A549 (cell line): ENCODE results near the gene ZNF627.

Experiments
- CEBPB ChIP-seq, 2 experiments: fragments of >200 bp in 1 of 2; sonication (Bioruptor Twin) in 1 of 2; formaldehyde crosslinking in 1 of 2; IDR thresholded peaks; 2 replicates each; pipeline ENCODE4 v1.6.1; 2012 to 2016
- CHD2 ChIP-seq: fragments of 150-350 bp; IDR thresholded peaks from 2 replicates; pipeline ENCODE4 v1.6.1; 2014; ENCODE audit warnings: low read length; ENCODE audit not compliant: partially characterized antibody
- CTCF ChIP-seq: fragments of >200 bp; sonication (Bioruptor Twin); formaldehyde crosslinking; IDR thresholded peaks from 3 replicates; pipeline ENCODE4 v1.5.1; 2016
- EP300 ChIP-seq, 2 experiments: fragments of >200 bp; sonication (Bioruptor Twin); formaldehyde crosslinking; IDR thresholded peaks; 2 replicates in 1 of 2; 3 replicates in 1 of 2; pipeline ENCODE4 v1.6.1; 2016 to 2017
- HDAC2 ChIP-seq: fragments of 200-600 bp; sonication (generic); IDR thresholded peaks from 2 replicates; pipeline ENCODE4 v1.6.1; 2016
- MAZ ChIP-seq: fragments of 150-350 bp; IDR thresholded peaks from 2 replicates; pipeline ENCODE4 v1.6.1; 2014; ENCODE audit warnings: antibody characterized with exemption, low read depth, low read length, borderline replicate concordance
- NPAS2 ChIP-seq: fragments of 250-450 bp; sonication (Bioruptor Pico); IDR thresholded peaks from 2 replicates; pipeline ENCODE4 v1.8.0; 2022; ENCODE audit warnings: mild to moderate bottlenecking, moderate library complexity, borderline replicate concordance
- PHF8 ChIP-seq: fragments of 200-600 bp; sonication (generic); IDR thresholded peaks from 2 replicates; pipeline ENCODE4 v1.6.1; 2016; ENCODE audit warnings: low read depth, mild to moderate bottlenecking, antibody characterized with exemption, moderate library complexity, borderline replicate concordance
- POLR2A ChIP-seq: IDR thresholded peaks from 2 replicates; pipeline ENCODE4 v1.6.1; 2012; ENCODE audit warnings: mild to moderate bottlenecking, low read length
- RARB ChIP-seq: fragments of 250-450 bp; sonication (Bioruptor Pico); IDR thresholded peaks from 2 replicates; pipeline ENCODE4 v1.8.0; 2021; ENCODE audit warnings: mild to moderate bottlenecking, moderate library complexity
- REST ChIP-seq: fragments of 200-600 bp; sonication (generic); IDR thresholded peaks from 2 replicates; pipeline ENCODE4 v1.6.1; 2016; ENCODE audit warnings: antibody characterized with exemption, mild to moderate bottlenecking, moderate library complexity
- ZC3H11A ChIP-seq: fragments of 450-650 bp; IDR thresholded peaks from 2 replicates; pipeline ENCODE4 v1.6.1; 2014; ENCODE audit warnings: antibody characterized with exemption, mild to moderate bottlenecking
- TF ChIP-seq, protein P1 (sequence below): IDR thresholded peaks from 2 replicates; pipeline ENCODE4 v1.6.1; 2012

GRCh38 chr19:11651062-11651461, 53.8 kb downstream of the ZNF627 start:
- TF ChIP-seq CTCF (no peak), ZC3H11A (no peak), HDAC2 (no peak), CEBPB (IDR thresholded peaks at IDR 0.05) (no peak), NPAS2 (CRISPR knock-in tag) (no peak), RARB (CRISPR knock-in tag) (no peak), POLR2A (no peak), MAZ (no peak), PHF8 (no peak), CHD2 (no peak), REST (no peak), EP300 (IDR thresholded peaks at IDR 0.05) (no peak)
- TF ChIP-seq, protein P1, sequence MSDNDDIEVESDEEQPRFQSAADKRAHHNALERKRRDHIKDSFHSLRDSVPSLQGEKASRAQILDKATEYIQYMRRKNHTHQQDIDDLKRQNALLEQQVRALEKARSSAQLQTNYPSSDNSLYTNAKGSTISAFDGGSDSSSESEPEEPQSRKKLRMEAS = no peak
